ENCODE data around the gene IFNB1. TPM values are rescaled to one million over a fixed set of nuclear protein-coding genes. Genes with fewer than 3 reads are reported as not detected.

IFNB1 gene
- total and polyA plus RNA-seq, 2 experiments from 2014 or later, result not detected

- whole genome bisulfite sequencing, 2 experiments (ENCODE audit: low coverage in 1 of 2, low lambda C conversion rate in 2 of 2, missing lambda C conversion rate in 2 of 2), result 71 to 76% methylated on average over 2 of the region's 2 CpGs
- no peaks in the 10 kb centered on the region for H3K36me3 ChIP-seq (ENCODE audit: low read depth)
- H4K20me1 ChIP-seq (ENCODE audit: insufficient read depth), result no peaks in the 10 kb centered on the region
- no peak overlapping the region for H2AFZ ChIP-seq
- H3K27me3 ChIP-seq (replicated peaks; ENCODE audit: insufficient read depth), result peaks cover 10% of the 10 kb centered on the region; the same call in 1 of the 2 replicates
- no peak overlapping the region for H3K27ac ChIP-seq
- H3K4me3 ChIP-seq, result no peak overlapping the region
- H3F3A ChIP-seq (ENCODE audit: insufficient read depth), result no peaks in the 10 kb centered on the region
- TF ChIP-seq EZH2 (IDR thresholded peaks at IDR 0.05; ENCODE audit: insufficient read depth, poor library complexity, severe bottlenecking), result no peak
- TF ChIP-seq EZH2phosphoT487 (IDR thresholded peaks at IDR 0.05; ENCODE audit: insufficient read depth, low read depth), result no peak
- no peaks in the 10 kb centered on the region for H3K79me2 ChIP-seq (ENCODE audit: insufficient read depth)
- H3K9me3 ChIP-seq (ENCODE audit: low read depth), result no peaks in the 10 kb centered on the region
- in situ Hi-C loops (cut with MboI), result loop anchor here (5.0 to 25.0 kb wide), 4 partner anchors 227 to 1192 kb away; partner anchors contain the start of gene MLLT3
- no peaks in the 10 kb centered on the region for H3K4me1 ChIP-seq (ENCODE audit: insufficient read depth)
- no peak for DNase-seq
- no peaks in the 10 kb centered on the region for H3K9me2 ChIP-seq (ENCODE audit: insufficient read depth)
- no peak overlapping the region for H3K9ac ChIP-seq
- H3K4me2 ChIP-seq (ENCODE audit: unreplicated experiment), result no peak overlapping the region
These were observed 36.6 kb upstream of the IFNB1 start for GRCh38 chr9:21114311-21114710.

- H3K9me3 ChIP-seq (ENCODE audit: low read depth), result no peaks in the 10 kb centered on the region
- no peaks in the 10 kb centered on the region for H3F3A ChIP-seq (ENCODE audit: insufficient read depth)
- H3K27me3 ChIP-seq (replicated peaks; ENCODE audit: insufficient read depth), result no peaks in the 10 kb centered on the region
- DNase-seq, result peak; percentile 68
- H3K79me2 ChIP-seq (ENCODE audit: insufficient read depth), result no peaks in the 10 kb centered on the region
- no peak overlapping the region for H2AFZ ChIP-seq
- in situ Hi-C loops (cut with MboI), result loop anchor here (5.0 to 25.0 kb wide), 4 partner anchors 224 to 1189 kb away; partner anchors contain the start of gene MLLT3
- TF ChIP-seq EZH2 (IDR thresholded peaks at IDR 0.05; ENCODE audit: insufficient read depth, poor library complexity, severe bottlenecking), result no peak
- no peak for TF ChIP-seq EZH2phosphoT487 (IDR thresholded peaks at IDR 0.05; ENCODE audit: insufficient read depth, low read depth)
- no peak overlapping the region for H3K4me3 ChIP-seq
- H3K27ac ChIP-seq, result no peak overlapping the region
- no peaks in the 10 kb centered on the region for H4K20me1 ChIP-seq (ENCODE audit: insufficient read depth)
- no peaks in the 10 kb centered on the region for H3K4me1 ChIP-seq (ENCODE audit: insufficient read depth)
- 23 to 24% methylated on average over 4 of the region's 4 CpGs for WGBS, 2 experiments (ENCODE audit: low coverage in 1 of 2, low lambda C conversion rate in 2 of 2, missing lambda C conversion rate in 2 of 2)
- no peak overlapping the region for H3K9ac ChIP-seq
- H3K4me2 ChIP-seq (ENCODE audit: unreplicated experiment), result no peak overlapping the region
- H3K9me2 ChIP-seq (ENCODE audit: insufficient read depth), result no peaks in the 10 kb centered on the region
- H3K36me3 ChIP-seq (ENCODE audit: low read depth), result no peaks in the 10 kb centered on the region
These were observed 33.2 kb upstream of the IFNB1 start for GRCh38 chr9:21110708-21111576.

GRCh38 chr9:21104787-21105186 is 27.0 kb upstream of the IFNB1 start:
- Histone ChIP-seq H3K9me2 (ENCODE audit: insufficient read depth) (no peaks in the 10 kb centered on the region), H3K4me2 (ENCODE audit: unreplicated experiment) (no peak overlapping the region), H2AFZ (no peak overlapping the region), H3K27ac (no peak overlapping the region), H4K20me1 (ENCODE audit: insufficient read depth) (no peaks in the 10 kb centered on the region), H3K9ac (no peak overlapping the region), H3F3A (ENCODE audit: insufficient read depth) (no peaks in the 10 kb centered on the region), H3K36me3 (ENCODE audit: low read depth) (no peaks in the 10 kb centered on the region), H3K27me3 (replicated peaks; ENCODE audit: insufficient read depth) (no peaks in the 10 kb centered on the region), H3K4me1 (ENCODE audit: insufficient read depth) (no peaks in the 10 kb centered on the region), H3K79me2 (ENCODE audit: insufficient read depth) (no peaks in the 10 kb centered on the region), H3K4me3 (no peak overlapping the region), H3K9me3 (ENCODE audit: low read depth) (no peaks in the 10 kb centered on the region)
- 39 to 56% methylated on average over 1 of the region's 1 CpG for WGBS, 2 experiments (ENCODE audit: low coverage in 1 of 2, low lambda C conversion rate in 2 of 2, missing lambda C conversion rate in 2 of 2)
- DNase-seq, result no peak
- in situ Hi-C loops (cut with MboI), result loop anchor here (25.0 kb wide), 1 partner anchor 217 kb away; no protein-coding TSS in a partner anchor
- TF ChIP-seq EZH2phosphoT487 (IDR thresholded peaks at IDR 0.05; ENCODE audit: insufficient read depth, low read depth) (no peak), EZH2 (IDR thresholded peaks at IDR 0.05; ENCODE audit: insufficient read depth, poor library complexity, severe bottlenecking) (no peak)

GRCh38 chr9:21102305-21102704 is 24.6 kb upstream of the IFNB1 start:
- Histone ChIP-seq H3K4me1 (ENCODE audit: insufficient read depth) (no peaks in the 10 kb centered on the region), H3K79me2 (ENCODE audit: insufficient read depth) (no peaks in the 10 kb centered on the region), H2AFZ (no peak overlapping the region), H3K9me2 (ENCODE audit: insufficient read depth) (no peaks in the 10 kb centered on the region), H3K4me2 (ENCODE audit: unreplicated experiment) (no peak overlapping the region), H3K9ac (no peak overlapping the region), H3K36me3 (ENCODE audit: low read depth) (no peaks in the 10 kb centered on the region), H3K27ac (no peak overlapping the region), H4K20me1 (ENCODE audit: insufficient read depth) (no peaks in the 10 kb centered on the region), H3K27me3 (replicated peaks; ENCODE audit: insufficient read depth) (no peaks in the 10 kb centered on the region), H3K4me3 (no peak overlapping the region), H3F3A (ENCODE audit: insufficient read depth) (no peaks in the 10 kb centered on the region), H3K9me3 (ENCODE audit: low read depth) (no peaks in the 10 kb centered on the region)
- 86 to 97% methylated on average over 1 of the region's 1 CpG for WGBS, 2 experiments (ENCODE audit: low coverage in 1 of 2, low lambda C conversion rate in 2 of 2, missing lambda C conversion rate in 2 of 2)
- TF ChIP-seq EZH2 (IDR thresholded peaks at IDR 0.05; ENCODE audit: insufficient read depth, poor library complexity, severe bottlenecking) (no peak), EZH2phosphoT487 (IDR thresholded peaks at IDR 0.05; ENCODE audit: insufficient read depth, low read depth) (no peak)
- in situ Hi-C loops (cut with MboI), result loop anchor here (25.0 kb wide), 1 partner anchor 215 kb away; no protein-coding TSS in a partner anchor
- peak; percentile 64 for DNase-seq
